GM21390 (cell line): ENCODE measurements around the gene HNF1B.

ENCODE experiments used
- ATAC-seq: cut with Tn5 transposase; IDR thresholded peaks from one replicate; pipeline ENCODE4 v1.9.1; 2021; ENCODE audit not compliant: unreplicated experiment

The HNF1B gene

GRCh38 chr17:37762666-37763065, 17.8 kb upstream of the HNF1B start:
- ATAC-seq, result no peak

DNA sequence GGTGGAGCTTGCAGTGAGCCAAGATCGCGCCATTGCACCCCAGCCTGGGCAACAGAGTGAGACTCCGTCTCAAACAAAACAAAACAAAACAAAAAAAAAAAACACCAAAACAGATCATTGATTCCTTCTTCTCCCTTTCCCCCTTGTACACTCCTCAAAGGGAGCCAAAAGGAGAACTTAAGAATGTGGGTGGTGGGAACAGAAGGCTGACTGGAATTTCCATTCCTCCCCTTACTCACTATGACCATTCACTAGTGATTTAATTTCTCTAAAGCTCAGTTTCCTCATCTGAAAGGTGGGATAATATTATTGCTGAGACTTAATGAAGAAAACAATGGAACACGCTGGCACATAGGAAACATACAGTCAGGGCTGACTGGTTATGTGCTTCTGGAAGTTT, 17.1 kb upstream of the HNF1B start:
- no peak for ATAC-seq

- no peak for ATAC-seq
Observed at GRCh38 chr17:37761059-37761458, 16.2 kb upstream of the HNF1B start.

- no peak for ATAC-seq
Observed at GRCh38 chr17:37759014-37759637, 14.3 kb upstream of the HNF1B start.

DNA sequence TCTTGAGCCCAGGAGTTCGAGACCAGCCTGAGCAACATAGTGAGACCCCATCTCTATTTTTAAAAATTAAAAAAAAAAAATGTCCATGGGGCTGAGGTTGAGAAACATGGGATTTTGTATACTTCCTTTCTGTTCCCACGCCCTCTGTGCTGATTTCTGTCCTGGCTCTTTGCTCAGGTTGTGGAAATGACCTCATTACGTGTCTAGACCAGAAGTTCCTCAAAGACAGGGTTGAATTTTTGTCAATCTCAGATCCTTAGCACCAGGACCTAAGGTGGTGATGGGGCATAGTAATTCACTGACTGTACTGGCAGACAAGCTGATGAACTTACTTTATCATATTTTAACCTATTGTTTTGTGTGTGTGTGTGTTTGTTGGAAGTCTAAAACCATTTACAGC, 11.2 kb upstream of the HNF1B start:
- ATAC-seq, result no peak

DNA sequence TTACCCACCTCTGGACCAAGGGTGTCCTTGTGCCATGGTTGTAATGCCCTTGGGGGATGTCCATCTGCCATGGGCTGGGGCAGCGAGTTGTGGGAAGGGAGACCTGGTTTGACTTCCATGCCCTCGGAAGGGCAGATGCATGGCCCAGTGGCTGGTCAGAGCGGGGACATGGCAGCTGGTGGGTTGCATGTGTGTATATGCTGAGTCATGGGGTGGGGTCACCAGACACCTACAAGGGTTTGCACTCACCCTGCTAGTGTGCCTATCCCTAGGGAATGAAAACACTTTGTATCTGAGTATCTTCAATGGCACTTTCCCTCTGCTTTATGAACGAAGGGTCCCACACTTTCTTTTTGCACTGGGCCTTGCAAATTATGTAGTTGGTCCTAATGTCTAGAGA, 10.6 kb upstream of the HNF1B start:
- ATAC-seq, result no peak

DNA sequence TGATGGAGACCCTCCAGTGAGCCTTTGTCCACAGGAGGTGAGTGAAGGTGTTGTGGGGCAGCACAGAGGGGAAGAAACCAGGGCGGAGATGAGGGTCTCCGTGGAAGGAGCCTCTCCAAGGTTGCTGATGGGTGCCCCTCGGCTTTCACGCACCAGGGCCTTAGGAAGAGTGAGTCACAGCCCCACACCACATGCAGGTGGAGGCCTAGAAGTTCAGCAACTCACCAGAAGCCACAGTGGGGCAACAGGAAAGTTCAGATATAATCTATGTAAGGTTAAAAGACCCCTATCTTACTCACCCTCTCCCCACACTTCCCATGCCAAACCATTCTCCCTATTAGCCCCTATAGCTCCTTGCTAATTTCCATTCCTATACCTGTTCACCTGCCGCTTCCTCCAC, 9.5 kb upstream of the HNF1B start:
- ATAC-seq, result no peak

DNA sequence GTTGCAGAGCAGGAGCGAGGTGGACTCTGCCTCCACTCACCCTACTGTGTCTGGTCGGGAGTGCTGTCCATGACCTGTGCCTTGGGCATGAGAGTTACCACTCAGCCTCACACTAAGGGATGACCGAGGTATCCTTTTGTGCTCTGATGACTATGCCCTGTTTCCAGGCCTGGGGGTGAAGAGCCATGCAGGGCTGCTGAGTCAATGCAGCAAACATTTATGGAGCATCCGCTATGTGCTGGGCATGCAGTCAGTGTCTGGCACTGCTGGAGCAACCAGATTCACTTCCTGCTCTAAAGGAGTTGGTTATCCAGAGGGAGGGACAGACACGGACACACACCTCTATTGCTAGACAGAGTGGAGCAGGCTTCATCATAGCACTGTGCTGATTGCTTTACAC, 7.6 kb upstream of the HNF1B start:
- no peak for ATAC-seq

- ATAC-seq, result no peak
Observed at GRCh38 chr17:37750768-37751475, 6.1 kb upstream of the HNF1B start.

GRCh38 chr17:37750292-37750691, 5.4 kb upstream of the HNF1B start:
- no peak for ATAC-seq

- ATAC-seq, result no peak
Observed at GRCh38 chr17:37747222-37747621, 2.4 kb upstream of the HNF1B start.

DNA sequence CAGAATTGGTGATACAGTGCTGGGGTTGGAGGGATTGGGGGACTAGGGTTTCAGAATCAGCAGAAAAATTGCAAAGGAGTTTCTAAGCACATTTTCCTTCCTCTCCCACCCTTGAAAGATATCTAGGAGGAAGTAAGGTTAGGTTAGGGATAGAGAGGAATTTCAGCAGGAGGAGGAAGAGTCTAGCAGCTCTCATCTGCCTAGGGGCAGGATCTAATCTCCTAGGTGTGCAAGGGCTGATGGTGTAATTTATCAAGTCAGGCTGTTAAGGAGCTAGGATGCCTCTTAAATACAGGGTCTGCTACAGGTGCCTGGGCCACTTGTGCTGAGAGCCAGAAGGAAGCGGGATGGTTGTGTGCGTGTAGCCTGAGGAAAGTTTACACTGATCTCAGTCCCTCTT, 1.8 kb upstream of the HNF1B start:
- no peak for ATAC-seq

- no peak for ATAC-seq
Observed at GRCh38 chr17:37745801-37746426, 1.1 kb upstream of the HNF1B start.

GRCh38 chr17:37744633-37744927, 279 bp downstream of the HNF1B start:
- ATAC-seq, result no peak

DNA sequence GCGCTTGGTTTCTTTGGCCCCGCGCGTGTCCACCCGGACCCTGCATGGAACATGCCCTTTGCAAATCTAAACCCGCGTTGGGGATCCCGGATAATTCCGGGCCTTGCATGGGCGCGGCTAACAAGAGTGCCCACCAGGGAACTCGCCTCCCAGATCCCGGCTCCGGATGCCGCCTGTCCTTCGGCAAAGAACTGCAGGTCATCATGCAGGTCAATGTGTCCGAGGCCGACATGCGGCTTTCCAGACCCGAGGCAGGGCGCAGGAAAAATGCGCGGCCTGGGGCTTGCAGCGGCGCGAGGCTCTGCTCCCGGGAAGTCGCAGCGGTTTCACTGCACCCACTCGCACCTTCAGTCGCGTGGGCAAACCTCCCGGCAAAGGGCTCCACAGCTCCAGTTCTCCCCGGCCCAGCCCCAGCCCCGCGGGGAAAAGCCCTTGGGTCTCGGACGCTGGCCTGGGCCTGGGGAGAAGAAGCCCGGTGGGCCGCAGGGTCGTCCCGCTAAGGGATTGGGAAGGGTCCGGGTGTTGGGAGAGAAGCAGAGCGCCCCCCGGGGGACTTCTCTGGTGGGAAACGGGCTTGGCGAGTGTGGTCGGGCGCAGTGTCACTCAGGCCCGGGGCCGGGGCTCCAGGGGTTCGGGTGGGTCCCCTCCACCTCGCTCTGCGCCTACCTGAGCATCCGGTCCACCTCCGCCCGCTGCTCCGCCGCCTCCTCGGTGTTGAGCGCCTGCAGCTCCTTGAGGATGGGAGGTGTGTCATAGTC, 805 bp downstream of the HNF1B start:
- no peak for ATAC-seq

GRCh38 chr17:37743612-37743874, 1.3 kb downstream of the HNF1B start:
- no peak for ATAC-seq

- no peak for ATAC-seq
Observed at GRCh38 chr17:37742762-37743611, 1.9 kb downstream of the HNF1B start.

GRCh38 chr17:37742116-37742761, 2.6 kb downstream of the HNF1B start:
- ATAC-seq, result no peak

DNA sequence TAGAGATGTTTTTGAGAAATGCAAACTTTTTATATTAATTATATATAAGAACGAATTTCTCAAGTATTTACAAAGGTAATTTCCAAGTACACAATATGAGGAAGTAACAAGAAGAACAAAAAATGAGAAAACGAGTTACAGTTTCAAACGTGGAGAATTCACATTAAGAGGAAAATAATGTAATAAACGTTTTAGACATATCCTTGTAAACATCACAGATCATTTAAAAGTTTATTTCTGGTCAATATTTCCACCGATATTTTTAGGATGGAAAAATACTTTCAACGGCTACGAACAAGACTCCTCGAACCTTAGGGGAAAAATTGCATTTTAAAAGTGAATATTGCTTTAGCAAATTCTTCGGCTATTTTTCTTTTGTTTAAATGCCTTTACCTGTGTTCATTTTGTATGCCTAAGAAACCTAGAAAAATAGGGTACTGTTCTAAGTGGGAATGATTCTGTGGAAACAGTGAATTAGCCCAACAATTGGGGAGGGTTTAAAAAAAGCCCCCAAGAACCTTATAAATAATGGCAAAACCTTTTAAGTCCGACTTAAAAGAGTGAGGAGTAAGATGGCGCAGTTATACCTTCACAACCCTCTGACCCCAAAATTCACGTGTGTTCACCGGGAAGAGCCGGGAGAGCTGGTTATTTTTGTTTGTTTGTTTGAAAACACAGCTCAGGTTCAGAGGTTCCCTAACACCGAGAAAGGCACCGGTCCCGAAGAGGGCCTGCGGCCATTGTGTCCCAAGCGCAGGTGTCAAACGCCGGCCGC, 3.3 kb downstream of the HNF1B start:
- no peak for ATAC-seq

GRCh38 chr17:37740915-37741314, 3.9 kb downstream of the HNF1B start:
- no peak for ATAC-seq
